ENCODE measurements around the gene DYNC1I2.

DYNC1I2 gene

DNA sequence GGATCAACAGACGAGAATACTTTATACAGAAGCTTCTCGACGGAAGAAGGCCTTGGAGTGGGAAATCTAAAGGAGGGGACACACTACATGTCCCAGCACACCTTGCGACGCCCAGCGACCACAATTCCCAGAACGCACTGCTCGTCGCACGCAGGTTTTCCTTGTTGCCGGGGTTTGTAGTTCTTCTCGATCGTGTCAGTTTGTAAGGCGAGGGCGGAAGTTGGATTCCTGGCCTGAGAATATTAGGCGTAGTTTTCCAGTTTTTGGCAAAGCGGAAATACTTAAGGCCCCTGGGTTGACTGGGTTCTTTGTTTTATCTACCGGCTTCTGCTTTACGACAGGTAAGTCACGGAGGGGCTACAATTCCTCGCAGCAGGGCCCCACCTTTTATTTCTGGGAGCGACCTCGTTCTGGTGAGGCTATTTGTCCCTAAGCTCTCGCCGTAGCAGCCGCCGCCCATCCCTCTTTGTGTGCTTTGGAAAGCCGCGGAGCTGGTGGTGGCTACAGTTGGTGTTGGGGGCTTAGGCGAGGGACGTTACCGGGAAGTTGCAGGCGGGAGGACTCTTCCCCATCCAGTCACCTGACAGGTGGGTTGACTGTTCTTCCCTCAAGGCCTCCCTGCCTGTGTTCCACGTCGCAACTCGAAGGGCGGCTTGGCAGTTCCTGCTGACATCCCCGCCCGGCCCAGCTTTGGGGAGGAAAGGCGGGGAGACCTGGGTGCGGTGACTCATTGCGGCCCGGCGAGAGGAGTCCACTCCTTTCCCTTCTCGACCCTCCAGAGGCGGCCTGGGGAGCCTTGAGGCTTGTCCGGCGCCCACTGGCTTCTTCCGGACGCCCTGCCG, at the start of gene DYNC1I2:
TSS of gene DYNC1I2 (plus strand) at position 183 of the 842 bp plus-strand sequence. CDS start 2,687 bp downstream, outside the sequence.
- peak; percentile 98 for DNase-seq (ENCODE audit: low spot score)

DNA sequence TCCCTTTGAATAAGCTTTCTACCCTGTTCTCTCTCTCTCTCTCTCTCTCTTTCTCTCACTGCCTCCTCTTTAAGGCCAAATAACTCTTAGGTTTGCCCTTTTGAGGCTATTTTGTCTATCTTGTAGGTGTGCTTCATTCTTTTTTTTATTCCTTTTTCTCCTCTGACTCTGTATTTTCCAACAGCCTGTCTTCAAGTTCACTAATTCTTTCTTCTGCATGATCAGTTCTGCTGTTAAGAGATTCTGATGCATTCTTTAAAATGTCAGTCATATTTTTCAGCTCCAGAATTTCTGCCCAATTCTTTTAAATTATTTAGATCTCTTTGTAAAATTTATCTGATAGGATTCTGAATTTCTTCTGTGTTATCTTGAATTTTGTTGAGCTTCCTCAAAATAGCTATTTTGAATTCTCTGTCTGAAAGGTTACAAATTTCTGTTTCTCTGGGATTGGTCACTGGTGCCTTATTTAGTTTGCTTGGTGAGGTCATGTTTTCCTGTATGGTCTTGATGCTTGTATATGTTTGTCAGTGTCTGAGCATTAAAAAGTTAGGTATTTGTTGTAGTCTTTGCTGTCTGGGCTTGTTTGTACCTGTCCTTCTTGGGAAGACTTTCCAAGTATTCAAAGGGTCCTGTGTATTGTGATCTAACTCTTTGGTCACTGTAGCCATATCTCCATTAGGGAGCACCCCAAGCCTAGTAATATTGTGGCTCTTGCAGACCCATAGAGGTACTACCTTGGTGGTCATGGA, 35.4 kb upstream of the DYNC1I2 start:
- no peak for DNase-seq (ENCODE audit: low spot score)

DNA sequence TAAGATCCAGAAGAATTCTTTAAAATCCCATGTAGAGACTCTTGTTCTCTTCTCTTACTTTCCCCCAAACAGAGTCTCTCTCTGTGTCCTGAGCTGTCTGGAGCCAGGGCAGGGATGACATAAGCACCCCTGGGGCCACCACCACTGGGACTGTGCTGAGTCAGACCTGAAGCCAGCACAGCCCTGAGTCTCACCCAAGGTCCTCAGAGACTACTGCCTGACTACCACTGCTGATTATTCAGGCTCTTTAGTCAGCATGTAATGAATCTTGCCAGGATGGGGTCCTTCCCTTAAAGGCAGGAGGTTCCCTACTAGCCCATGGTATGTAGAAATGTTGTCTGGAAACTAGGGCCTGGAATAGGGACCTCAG, 34.9 kb upstream of the DYNC1I2 start:
- peak; percentile 12 for DNase-seq (ENCODE audit: low spot score)

DNA sequence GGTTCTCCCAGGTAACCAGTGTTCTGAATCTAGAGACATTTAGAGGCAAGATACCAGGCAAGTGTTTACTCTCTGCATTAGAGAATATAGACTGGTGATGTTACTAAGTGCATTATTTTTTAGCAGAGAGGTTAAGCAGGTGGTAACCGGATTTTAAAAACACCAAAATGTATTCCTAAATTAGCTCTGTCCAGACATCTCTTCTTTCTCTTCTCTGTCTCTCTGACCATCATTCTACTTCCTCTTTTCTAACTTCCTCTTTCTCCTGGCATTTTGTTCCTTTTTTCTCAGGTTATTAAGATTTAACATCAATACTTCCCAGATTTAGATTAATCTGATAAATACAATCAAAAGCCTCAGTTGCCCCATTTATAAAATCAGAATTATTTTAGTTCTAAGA, 31.7 kb upstream of the DYNC1I2 start:
- no peak for DNase-seq (ENCODE audit: low spot score)

- no peak for DNase-seq (ENCODE audit: low spot score)
These were observed 20.2 kb upstream of the DYNC1I2 start for GRCh38 chr2:171667041-171667440.

GRCh38 chr2:171668183-171668582, 19.1 kb upstream of the DYNC1I2 start:
- DNase-seq (ENCODE audit: low spot score) = no peak

- no peak for DNase-seq (ENCODE audit: low spot score)
These were observed 18.1 kb upstream of the DYNC1I2 start for GRCh38 chr2:171669121-171669520.

GRCh38 chr2:171670655-171671054, 16.6 kb upstream of the DYNC1I2 start:
- DNase-seq (ENCODE audit: low spot score) = no peak

DNA sequence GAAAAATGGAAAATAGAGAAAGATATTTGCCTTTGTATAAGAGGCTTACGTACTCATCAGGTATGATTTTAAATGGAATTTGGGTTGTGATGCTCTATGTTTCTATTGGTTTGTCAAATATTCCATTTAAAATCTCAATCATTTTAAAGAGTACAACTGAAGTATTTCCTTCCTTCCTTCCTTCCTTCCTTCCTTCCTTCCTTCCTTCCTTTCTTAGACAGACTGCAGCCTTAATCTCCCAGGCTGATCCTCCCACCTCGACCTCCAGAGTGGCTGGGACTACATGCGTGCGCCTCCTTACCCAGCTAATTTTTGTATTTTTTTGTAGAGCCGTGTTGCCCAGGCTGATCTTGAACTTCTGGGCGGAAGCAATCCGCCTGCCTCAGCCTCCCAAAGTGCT, 15.4 kb upstream of the DYNC1I2 start:
- DNase-seq (ENCODE audit: low spot score) = no peak

DNA sequence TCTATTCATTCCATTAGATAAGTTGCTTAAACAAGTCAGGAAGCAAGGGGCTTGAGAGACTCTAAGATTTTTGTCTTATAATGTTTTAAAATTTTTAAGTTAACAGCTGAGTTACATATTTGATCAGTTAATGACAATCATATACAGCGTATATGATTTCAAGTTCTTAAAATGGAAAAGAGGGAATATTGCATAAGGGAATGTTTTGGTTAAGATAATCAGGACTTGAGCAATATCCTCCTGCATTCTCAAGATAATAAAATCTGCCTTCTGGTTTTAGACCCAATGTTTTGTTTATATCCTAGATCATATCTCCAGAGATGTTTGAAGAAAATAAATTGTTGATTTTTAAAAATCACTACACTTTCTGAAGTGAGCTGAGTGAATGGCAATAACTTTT, 13.4 kb upstream of the DYNC1I2 start:
- no peak for DNase-seq (ENCODE audit: low spot score)

- DNase-seq (ENCODE audit: low spot score) = no peak
These were observed 11.4 kb upstream of the DYNC1I2 start for GRCh38 chr2:171675810-171676345.

GRCh38 chr2:171678619-171679018, 8.7 kb upstream of the DYNC1I2 start:
- DNase-seq (ENCODE audit: low spot score) = no peak

DNA sequence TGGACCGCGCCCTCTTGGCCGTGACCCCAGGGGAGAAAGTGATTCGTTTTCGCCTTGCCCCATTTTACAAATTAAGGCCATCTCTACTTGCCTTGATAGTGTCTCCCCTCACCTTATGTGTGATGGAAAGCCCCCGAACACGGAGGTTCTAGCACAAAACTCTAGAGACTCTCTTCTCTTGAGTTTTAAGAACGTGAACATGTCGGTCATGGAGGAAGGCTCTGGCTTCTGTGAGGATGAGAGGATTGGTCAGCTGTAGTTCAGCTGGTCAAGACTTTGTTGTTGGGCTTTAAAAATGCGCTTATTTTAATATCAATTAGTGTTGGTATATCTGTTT, 828 bp downstream of the DYNC1I2 start:
- no peak for DNase-seq (ENCODE audit: low spot score)

DNA sequence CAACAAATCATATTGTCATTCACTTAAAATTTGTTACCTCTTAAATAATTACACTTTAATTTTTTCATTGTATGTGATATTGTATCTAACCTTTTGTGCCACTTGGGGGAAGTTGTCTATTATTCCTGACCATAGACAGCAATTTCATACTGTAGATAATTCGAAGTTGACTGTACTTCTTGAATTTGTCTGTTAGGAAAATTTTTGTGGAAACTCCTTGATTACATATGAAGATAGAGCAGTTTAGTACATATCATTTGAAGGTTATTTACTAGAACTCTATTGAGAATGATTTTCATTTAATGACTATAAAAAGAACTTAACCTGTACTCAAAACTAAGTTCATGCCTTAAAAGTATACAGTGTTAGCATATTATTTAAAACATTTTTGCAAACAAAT, 5.1 kb downstream of the DYNC1I2 start:
- no peak for DNase-seq (ENCODE audit: low spot score)

GRCh38 chr2:171702781-171703556, 15.7 kb downstream of the DYNC1I2 start:
- no peak for DNase-seq (ENCODE audit: low spot score)

DNA sequence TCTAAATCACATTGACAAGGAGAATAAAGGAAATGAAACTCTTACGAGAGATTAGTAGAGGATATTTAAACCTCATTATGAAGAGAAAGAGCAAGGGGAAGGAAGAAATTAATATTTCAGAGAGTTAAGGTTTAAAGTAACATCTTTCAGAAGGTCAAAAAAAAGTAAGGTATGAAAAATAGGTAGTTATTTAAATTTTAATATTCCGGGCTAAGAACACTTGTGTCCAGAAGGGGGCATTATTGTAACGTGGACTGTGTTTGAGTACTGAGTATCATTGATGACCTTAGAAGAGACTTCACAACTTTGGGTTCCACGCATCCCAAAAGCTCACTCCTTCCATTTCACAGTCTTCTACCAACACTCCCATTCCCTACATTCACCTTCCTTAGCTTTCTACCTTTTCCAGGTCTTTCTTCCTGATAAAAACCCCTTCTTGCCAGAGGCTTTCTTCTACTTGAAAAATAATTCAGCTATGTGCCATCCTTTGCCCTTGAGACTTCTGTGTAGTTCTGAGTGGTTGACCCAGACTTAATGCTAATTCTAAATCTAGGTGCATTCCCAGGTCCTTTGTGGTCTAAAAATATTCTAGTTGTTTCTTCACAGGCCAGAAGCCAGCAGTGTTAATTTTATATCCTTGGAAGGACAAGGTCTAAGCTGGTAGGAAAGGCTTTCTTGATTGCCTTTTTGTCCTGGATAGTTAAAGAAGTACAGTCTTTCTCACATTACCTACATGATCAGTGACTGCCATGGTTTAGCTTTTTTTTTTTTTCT, 16.5 kb downstream of the DYNC1I2 start:
- DNase-seq (ENCODE audit: low spot score) = peak; percentile 44

DNA sequence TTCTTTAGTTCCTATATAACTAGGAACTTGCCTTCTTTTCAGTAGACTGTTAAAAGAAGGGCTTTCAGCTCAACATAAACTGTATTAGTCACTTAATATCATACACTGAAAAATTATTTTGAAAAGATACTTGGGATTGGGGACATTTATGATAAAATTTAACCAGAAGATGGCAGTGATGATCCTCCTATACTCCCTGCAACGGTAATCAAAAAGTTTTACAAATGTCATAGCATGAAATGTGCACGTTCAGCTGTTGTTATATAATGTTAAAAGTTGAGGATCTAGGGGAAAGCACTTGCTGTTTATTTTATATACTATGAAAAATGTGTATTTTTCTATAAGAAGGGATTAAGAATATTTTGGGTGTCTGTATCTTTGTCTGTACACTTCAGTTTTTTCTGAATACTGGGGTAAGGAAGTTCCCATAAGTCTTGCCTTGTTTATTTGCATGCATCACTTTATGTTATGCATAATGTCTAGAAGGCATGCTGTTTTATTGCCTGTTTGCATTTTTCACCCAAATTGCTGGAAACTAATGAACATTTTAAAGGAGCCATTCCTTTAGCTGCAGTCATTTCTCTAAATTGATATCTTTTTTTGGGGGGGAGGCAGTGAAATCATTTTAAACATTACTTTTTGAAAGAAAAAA, 19.0 kb downstream of the DYNC1I2 start:
- DNase-seq (ENCODE audit: low spot score) = peak; percentile 56

- no peak for DNase-seq (ENCODE audit: low spot score)
These were observed 20.5 kb downstream of the DYNC1I2 start for GRCh38 chr2:171707752-171708151.

DNA sequence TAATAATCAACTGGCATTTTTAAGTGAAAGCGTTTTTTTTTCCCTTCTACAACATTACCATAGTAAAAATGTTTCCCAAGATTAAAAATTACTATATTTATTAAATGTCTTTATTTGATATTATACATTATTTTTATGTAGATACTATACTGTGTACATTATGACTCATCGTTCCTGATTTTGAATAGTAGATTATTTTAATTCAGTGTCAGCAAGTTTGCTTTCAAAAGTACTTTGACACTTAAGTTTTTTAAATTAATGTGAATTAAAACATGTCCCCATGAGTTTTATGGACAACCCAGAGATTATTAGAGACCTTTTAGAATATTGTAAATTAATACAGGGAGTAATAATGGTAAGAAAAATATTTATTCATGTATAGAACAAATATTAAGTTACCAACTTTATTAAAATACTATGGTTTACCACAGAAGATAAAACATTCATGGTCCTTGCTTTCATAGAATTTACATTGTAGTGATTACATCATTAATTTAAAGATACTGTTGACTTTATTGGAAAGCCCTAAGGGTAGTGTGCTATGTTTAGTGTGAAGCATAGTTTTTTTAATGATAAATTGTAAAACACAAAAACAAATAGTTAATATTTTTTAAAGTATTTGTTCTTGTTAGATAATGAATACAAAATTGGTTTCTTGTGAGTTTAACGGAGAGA, 21.9 kb downstream of the DYNC1I2 start:
- no peak for DNase-seq (ENCODE audit: low spot score)

DNA sequence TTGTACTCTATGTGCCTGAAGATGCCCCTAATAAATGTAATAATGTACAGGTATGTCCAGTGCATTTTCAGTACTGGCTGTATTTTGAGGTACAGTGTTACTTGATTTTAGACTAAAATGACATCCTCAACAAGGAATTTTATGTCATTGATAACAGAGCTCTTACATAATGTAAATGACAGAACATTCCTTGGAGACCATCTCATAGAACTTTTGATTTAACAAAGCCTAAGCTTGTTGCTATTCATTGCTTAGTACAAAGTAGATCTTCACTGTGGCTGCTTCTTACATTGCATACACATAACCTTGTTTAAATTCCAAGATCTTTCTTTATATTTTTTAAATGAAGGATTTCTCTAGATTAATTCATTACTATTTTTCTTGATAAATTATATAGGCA, 24.1 kb downstream of the DYNC1I2 start:
- no peak for DNase-seq (ENCODE audit: low spot score)

DNA sequence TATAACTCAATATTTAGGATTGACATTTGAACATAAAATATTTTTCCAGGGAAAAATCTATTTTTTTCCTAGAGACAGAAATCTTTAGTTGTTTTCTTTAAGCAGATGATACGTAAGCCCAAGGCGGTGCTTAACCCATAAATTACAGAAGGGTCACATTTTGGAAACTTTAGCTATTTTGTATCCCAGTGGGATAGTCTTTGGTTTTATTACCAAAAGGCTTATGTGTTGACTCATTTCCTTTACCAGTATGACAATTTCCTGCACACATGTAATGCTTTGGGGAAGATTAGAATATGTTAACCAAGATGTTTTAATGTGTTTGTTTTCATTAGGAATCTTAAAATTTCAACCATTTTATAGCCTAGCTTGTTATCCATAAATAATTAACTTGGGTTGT, 24.8 kb downstream of the DYNC1I2 start:
- DNase-seq (ENCODE audit: low spot score) = peak; percentile 81
